Measurements from ENCODE around the gene ATP1A2.

ATP1A2 gene

DNA sequence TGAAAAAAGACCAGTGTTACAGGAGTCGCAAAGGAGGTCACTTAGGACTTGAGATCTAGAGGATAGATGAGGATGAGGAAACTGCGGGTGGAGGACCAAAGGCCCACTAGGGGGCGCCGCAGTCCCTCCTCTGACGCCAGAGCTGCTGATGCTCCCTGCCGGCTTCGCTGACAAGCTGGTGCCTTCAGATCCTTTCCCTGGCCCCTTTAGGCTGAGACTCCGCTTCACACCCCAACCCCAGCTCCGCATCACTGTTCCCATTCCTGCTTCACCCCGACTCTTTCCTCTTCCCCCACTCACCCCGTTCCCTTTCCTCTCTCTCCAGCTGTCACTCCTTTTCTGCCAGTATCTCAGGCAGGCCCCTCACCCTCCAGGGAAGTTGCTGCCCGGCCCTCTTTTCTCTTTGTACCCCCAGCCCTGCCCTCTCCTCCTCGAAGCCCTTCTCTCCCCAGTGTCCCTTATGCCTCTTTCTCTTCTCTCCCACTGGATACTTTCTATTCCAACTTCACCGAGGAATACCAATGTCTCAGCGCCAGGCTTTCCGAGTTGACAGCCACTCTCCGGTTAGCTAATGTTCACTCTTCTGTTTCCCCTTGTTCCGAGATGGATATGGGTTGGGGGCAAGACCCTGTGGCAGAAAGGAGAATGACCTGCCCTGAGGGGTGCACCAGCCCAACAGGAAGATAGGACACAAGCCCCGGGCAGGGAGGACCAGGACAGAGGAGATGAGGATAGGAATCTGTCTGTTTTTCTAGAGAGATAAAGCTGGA lies 29.7 kb upstream of the ATP1A2 start:
- DNase-seq (ENCODE audit: low read depth in 2 of 2) = peak; percentile 25

DNA sequence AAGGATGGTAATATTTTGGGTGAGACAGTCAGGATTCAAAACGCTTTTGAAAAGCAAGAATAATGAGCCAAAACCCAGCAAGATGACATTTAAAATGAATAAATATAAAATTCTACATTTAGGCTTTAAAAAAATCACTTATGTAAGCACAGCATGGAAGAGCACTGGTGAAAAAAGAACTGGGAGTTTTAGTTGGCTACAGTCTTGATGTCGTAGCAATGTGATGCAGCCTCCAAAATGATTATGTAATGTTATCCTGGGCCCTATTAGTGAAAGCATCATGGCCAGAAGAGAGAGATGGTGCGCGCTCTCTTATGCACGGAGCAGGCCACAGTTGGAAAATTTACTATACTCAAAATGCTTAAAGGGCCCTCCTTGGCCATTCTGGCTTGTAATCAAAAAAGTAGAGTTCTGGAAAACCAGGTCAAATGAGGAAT lies 29.1 kb upstream of the ATP1A2 start:
- no peak for DNase-seq (ENCODE audit: low read depth in 2 of 2)

DNA sequence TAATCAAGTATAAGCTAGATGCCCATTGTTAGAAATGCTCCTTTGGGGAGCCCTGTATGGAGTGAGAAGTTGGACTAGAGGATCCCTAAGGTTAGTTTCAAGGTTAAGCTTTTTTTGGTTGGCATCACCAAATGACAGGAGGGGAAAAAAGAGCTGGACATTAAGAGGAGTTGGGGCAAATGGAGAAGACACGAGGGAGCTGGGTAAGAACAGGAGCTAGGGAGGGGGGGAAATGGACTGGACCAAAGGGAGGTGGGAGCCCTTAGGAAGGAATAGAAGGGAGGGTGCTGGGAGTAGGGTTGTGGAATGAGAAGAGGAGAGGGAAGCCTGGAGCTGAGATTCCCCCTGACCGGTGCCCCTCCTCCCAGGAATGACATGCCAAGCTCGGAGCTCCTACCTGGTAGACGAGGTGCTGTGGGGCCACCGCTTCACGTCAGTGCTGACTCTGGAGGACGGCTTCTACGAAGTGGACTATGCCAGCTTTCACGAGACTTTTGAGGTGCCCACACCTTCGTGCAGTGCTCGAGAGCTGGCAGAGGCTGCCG lies 28.4 kb upstream of the ATP1A2 start:
- DNase-seq (ENCODE audit: low read depth in 2 of 2) = no peak

DNA sequence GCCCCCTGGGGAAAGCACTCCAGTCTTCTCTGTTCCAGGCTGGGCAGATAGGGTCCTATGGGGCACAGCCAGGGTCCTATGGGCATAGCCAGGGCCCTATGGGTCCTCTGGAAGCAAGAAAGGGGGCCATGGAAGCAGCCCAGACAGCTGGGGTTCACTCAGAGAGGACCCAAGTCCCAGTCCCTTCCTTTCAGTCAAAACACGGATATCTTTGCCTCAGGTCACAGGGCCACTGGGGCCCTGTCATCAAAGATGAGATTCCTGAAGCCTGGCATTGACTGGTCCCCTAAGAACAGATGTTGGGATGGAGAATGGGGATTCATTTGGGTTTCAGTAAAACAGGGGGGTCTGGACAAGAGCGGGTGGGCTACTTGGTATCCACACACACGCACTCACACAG lies 25.7 kb upstream of the ATP1A2 start:
- no peak for DNase-seq (ENCODE audit: low read depth in 2 of 2)

DNA sequence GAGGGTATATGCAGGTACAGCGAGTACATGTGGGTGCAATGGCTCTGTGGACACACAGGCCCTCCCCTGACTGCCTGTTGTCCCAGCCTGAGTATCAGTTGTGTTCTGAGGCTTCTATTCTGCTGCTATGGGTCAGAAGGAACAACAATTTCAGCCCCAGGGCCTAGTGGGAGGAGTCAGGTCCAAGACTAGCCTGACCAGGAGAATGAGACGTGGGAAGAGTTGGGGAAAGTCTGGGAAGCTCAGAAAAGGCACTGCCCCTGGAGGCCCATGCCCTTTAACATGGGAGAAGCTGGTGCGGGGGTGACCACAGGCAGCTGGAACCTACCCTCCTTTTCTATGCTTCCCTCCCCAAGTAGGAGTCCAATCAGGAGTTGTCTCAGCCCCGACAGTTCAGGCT lies 24.8 kb upstream of the ATP1A2 start:
- no peak for DNase-seq (ENCODE audit: low read depth in 2 of 2)

DNA sequence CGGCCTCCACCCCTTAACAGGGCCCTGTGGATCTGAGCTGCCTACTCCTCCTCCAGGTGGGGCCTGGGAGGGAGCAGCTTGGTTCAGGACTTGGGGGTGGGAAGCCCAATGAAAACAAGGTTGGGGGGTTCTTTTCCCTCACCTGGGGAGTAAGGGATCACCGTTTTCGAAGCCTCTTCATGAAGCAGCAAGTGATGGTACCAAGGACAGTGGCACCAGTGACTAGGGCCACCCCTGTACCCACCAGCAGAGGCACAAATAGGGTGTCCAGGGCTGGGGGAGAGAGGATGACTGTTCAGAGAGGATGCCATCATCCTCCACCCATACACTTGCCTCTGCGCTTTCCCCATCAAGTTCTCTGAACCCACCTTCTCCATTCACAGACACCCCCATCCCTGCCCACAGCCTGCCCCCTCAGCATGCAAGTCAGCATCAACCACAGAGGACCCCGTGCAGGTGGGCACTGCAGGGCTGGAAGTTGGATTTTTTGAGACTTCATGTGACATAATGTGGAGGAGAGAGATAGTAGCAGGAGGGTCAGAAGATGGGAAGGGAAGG lies 23.8 kb upstream of the ATP1A2 start:
- DNase-seq (ENCODE audit: low read depth in 2 of 2) = no peak

DNA sequence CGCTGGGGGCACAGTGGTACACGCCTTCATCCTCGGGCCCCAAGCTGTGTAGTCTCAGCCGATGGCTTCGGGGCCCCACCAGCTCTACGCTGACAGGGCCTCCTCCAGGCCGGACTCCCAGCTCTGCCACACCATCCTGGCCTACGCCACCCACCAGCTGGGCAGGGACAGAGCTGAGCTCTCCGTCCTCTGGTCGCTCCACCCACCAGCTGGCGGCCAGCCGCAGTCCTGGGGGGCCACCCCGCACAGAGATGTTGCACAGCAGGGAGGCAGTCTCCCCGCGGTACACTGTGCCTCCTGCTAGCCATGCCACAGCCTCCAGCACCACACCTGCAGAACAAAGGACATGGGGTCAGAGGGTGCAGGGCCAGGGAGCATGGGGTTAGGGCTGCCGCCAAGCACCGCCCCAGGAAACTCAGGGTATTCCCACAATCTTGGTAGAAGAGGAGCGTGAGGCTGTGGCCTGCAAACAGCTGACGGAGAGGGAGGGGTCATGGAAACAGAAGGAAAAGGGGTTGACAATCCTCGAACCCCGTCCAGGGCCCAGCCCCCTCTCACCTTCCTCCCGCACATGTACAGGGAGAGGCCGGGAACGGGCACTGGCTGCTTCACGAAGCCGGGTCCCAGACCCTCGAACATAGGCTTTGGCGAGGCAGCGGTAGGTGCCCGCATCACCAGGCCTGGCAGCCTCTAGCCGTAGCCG lies 23.0 kb upstream of the ATP1A2 start:
- no peak for DNase-seq (ENCODE audit: low read depth in 2 of 2)

DNA sequence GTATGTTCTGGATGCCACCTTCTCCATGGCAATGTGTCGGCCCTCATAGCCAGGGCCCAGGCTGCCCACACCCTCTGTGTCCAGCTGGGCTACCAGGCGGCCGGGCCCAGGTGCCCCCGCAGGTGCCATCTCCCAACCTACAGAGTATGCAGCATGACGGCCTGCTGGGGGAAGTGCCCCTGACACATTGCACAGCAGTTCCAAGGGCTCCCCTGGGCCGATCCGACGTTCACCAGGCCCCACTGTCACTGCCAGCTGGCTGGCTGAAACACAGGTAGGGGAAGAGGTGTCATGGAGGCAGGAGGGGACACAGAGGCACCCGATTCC lies 22.5 kb upstream of the ATP1A2 start:
- DNase-seq (ENCODE audit: low read depth in 2 of 2) = no peak

DNA sequence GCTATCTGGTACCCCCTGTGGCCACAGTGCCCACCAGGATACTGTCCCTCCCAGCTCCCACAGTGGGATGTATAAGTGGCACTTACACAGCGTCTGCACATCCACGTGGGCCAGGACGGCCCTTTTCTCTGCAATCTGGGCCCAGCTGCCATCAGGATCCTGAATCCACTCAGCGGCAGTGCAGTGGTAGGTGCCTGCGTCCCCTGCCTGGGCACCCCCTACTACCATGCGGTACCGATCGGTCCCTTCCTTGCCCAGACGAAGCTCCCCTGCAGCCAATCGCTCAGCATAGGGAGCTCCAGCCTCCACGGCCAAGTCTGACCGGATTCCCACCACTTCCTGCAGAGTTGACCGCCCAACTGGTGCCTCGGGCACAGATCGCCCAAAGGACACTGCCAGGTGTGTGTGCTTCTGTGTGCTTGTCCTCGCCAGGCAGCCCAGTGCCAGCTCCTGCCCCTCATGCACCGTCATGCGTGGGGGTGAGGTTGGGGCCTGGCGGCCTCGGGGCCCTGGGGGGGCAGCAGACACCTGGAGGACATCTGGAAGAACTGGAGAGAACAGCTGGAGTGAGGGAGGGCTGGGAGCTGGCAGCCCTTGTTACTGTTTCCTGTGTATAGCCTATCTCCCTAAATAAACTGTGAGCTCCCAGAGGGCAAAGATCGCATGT lies 21.8 kb upstream of the ATP1A2 start:
- no peak for DNase-seq (ENCODE audit: low read depth in 2 of 2)

DNA sequence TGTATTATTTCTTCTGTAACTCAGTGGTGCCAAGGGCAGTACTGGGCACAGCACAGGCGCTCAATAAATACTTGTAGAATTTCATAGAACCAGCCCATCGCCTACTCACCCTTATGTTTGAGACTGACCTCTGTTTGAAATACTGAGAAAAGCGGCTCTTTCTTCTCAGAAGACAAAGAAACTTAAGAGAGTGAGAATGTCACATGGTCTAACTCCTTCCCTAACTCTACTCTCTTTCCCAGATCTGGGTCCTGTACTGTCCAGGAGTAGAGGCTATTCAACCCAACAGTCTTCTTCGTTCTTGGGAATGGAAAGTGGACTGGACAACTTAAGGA lies 21.3 kb upstream of the ATP1A2 start:
- no peak for DNase-seq (ENCODE audit: low read depth in 2 of 2)

DNA sequence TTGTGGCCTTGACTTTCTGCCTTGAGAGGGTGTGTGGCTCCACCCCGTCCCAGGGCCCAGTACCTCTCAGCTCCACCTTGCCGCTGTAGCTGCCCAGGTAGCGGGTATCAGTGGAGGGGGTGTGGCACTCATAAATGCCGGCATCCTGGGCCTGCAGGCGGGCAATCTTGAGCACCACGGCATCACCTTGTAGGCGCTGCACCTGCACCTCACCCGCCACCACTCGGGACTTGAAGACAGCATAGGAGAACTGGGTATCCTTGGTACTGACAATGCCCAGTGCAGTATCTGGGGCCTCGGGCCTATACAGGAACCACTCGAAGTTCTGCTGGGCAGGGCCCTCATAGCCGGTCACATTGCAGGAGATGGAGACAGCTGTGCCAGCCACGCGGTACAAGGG lies 20.8 kb upstream of the ATP1A2 start:
- DNase-seq (ENCODE audit: low read depth in 2 of 2) = no peak

DNA sequence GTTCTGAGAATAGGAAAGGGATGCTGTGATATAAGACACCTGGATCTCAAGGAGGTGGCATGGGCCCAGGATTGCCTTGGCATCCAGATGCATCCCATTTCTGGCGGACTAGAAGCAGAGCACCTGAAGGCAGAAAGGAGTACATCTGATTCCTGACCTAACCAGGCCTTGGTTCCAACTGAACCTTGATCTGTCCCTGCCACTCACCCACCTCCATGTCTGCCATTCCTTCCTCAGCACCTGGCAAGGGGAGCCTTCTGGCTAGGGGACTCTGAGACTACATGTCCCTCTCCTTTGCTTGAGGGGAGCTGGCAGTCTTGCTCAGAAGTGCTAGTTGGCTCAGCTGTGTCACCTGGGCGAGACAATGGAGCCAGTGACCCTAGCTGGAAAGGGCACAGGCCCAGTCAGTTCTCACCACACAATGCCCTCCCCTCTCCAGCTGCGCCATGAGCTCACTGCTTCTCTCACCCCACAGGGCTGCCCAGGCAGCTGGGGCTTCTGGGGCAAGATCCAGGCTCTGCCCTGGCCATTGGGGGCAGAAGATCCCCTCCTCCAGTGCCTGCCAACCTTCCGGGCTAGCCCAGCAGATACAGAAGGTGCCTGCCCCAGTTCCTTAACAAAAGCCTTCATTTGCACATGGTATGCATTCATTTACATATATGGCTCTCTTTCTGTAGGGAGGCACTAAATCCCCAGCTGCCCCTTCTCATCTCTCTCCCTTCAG lies 20.0 kb upstream of the ATP1A2 start:
- no peak for DNase-seq (ENCODE audit: low read depth in 2 of 2)

DNA sequence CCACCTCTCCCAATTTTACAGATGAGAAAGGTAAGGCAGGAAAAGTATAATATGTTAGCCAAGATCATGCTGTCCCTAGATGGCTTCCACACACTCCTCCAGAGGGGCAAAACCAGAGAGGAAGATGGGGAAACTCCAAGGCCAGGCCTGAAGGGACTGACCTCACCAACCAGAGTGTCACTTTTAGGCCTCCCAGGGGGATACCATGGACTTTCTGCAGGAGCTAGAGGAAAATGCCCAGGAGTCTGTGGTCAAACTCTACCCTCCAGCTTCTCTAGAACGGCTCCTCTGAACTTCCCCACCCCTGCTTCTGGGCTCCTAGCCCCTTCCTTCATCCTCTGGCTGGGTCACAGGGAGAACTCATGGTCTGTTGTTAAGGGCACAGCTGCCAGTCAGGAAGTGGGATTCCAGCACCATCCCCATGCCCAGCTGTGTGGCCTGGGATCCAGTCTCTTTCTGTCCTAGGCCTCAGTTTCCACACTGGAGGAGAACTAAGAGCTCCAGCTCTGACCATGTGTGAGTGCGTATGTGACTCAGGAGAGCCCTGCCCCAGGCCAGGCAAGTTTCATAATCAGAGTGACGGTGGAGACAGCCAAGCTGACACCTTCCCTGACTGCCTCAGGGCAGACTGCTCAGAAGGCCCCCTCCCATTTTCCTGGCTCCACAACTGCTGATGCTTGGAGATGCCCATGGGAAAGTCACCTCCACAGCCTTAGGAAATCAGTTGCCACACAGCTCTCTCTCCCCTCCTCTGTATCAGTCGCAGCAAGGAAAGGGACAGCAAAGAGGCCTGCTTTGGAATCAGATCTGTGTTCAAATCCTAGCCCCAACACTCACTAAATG lies 19.1 kb upstream of the ATP1A2 start:
- DNase-seq (ENCODE audit: low read depth in 2 of 2) = no peak

DNA sequence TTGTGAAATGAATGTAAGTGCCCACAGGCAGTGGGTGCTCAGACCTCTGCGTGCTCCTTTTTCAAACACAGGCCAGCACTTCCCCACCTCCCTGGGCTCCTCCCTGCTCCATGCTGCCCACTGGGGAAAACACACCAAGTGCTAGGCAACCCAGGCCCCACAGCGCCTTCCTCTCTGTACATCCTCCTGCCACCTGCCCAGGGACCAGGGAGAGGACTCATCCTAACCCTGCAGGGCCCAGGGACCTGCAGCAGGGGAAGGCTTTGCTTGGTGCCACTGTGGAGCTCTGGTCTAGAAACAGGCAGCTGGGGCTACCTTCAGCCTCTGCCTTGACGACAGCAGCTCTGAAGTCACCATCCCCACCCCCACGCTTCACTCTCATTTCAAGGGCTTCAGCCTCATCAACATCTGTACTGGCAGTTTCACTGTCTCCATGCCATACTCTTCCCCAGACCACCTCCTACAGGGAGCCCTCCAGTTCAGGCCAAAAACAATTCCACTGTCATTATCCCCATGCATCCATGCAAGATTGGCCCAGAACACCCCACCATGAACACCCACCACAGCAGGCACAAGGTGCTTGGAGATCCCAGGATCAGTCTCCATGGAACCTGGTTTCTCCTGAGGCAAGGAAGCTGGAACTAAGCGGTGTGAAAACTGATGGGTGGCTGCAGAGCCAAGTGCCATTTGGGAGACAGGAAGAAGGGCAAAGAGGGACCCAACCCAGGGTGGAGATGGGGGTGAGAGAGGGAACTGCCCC lies 18.2 kb upstream of the ATP1A2 start:
- DNase-seq (ENCODE audit: low read depth in 2 of 2) = no peak

DNA sequence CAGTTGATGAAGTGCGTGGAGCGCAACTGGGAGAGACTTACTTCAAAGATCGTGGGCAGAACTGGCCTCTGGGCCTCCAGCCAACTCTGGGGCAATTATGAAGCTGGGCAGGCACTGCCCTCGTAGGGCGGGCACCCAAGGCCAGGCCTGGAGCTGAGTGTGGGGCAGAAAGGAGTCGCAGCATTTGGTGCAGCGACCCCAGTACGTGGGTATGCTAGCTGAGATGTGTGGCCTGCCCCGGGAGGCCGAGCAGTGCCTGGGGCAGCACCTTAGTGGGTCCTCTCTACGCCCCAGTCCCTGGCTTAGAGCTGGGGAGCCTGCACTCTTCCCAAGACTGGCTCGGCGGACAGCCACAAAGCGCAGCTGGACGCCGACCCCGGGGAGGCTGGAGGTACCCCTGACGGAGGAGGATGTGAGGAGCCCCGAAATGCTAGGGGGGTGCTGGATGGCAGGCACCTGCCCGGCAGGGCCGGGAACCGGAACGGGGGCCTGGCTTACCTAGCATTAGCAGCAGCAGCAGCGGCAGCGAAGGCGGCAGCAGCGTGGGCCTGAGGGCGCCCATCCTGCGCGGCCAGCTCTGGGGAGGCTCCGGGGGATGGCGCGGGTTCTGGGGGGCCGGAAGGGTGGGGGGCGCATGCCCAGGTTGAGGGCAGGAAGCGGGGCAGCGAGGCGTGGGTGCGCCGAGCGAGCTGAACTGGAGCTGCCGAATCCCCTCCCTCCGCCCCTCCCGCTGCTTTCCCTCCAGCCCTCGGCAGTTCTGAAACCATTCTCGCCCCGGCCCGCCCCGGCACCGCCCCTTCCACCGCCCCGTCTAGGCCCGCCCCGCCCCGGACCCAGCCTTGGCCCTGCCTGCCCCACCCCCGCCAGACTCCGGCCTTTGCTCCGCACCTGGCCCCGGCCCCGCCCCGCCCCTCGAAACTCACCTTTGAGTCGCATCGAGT lies 17.4 kb upstream of the ATP1A2 start, which contains the start of gene IGSF8:
TSS of gene IGSF8 (minus strand) at position 709 of the 941 bp plus-strand sequence. CDS start at position 562, 147 bp downstream.
- DNase-seq (ENCODE audit: low read depth in 2 of 2) = peak; percentile 49 to 52

DNA sequence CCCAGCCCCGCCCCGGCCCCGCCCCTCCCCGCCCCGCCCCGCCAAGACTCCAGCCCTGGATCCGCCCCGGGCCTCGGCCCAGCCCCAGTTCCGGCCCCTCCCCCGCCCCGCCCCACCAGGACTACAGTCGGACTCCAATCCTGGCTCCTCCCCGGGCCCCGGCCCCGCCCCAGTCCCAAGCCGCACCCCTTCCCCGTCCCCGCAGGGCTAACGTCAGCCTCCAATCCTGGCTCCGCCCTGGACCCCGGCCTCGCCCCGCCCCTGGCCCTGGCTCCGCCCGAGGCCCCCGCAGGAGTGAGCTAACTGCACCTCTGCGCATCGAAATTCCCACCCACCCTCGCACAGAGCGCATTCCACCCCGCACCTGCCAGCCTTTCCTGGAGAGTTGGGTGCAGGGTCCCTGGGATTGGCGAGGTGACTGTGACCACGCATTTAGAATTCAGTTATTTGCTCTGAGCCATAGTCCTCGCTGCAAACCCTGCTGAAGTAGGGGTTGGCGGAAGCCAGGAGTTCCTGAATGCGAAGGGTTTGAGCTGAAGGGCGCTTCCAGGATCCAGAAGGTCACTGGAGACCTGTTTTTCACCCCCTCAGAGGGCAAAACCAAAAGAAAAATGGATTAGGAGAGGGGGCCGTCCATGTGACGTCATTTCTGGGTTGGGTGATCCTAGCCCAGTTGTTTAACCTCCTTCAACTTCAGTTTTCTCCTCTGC lies 16.6 kb upstream of the ATP1A2 start:
- DNase-seq (ENCODE audit: low read depth in 2 of 2) = peak; percentile 83 to 85

DNA sequence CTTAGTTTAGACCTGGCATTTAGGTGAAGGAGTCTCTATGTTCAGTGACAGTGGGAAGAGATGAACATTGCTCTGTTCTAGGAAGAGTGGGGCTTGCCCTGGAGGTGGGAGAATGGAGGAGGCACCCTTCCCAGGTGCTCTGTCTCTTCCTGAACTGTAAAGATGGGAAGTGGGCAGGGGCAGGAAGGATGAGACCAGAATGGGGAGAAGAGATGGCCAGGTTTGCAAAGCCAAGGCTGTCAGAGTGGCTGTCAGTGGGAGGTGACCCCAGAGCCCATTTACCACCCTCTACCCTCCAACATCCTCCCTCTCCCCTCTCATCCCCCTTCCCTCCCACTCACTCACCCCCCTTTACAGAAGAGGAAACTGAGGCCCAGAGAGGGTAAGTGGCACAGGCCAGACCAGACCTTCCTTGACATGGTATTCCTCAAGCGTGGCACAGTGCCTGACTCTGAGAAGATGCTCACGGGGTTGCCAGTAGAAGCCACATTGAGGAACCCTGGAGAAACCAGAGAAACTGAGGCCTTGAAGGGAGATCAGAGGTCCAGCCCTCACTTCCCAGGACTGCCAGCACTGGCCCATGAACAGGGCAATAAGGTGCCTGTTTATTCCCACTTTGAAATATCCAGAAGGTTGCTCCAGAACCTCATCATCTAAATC lies 15.7 kb upstream of the ATP1A2 start:
- DNase-seq (ENCODE audit: low read depth in 2 of 2) = no peak

All from fibroblast of skin of left quadriceps (primary cell).